Measurements from ENCODE around the gene PAM16.

PAM16 gene

GRCh38 chr16:4321286-4322120 lies 29.6 kb downstream of the PAM16 start:
- DNase-seq (ENCODE audit: low read depth in 2 of 3, low spot score in 2 of 3) = no peak

- DNase-seq (ENCODE audit: low read depth in 2 of 3, low spot score in 2 of 3) = no peak
Measured at GRCh38 chr16:4320571-4321137, 30.5 kb downstream of the PAM16 start.

- peak in 2 of 3 experiments; percentile 51 to 55 for DNase-seq (ENCODE audit: low read depth in 2 of 3, low spot score in 2 of 3)
Measured at GRCh38 chr16:4319454-4320421, 31.4 kb downstream of the PAM16 start.

- DNase-seq (ENCODE audit: low read depth in 2 of 3, low spot score in 2 of 3) = no peak
Measured at GRCh38 chr16:4318967-4319366, 32.2 kb downstream of the PAM16 start.

- no peak for DNase-seq (ENCODE audit: low read depth in 2 of 3, low spot score in 2 of 3)
Measured at GRCh38 chr16:4318451-4318910, 32.6 kb downstream of the PAM16 start.

GRCh38 chr16:4317532-4318450 lies 33.3 kb downstream of the PAM16 start:
- DNase-seq (ENCODE audit: low read depth in 2 of 3, low spot score in 2 of 3) = no peak

- no peak for DNase-seq (ENCODE audit: low read depth in 2 of 3, low spot score in 2 of 3)
Measured at GRCh38 chr16:4316864-4317531, 34.1 kb downstream of the PAM16 start.

GRCh38 chr16:4316108-4316863 lies 34.8 kb downstream of the PAM16 start:
- no peak for DNase-seq (ENCODE audit: low read depth in 2 of 3, low spot score in 2 of 3)

GRCh38 chr16:4315186-4316107 lies 35.7 kb downstream of the PAM16 start, which contains the start of gene GLIS2:
Gene GLIS2 (plus strand): TSS chr16:4316067. CDS start chr16:4332281, 16,214 bp downstream.
- no peak for DNase-seq (ENCODE audit: low read depth in 2 of 3, low spot score in 2 of 3)

- DNase-seq (ENCODE audit: low read depth in 2 of 3, low spot score in 2 of 3) = no peak
Measured at GRCh38 chr16:4314532-4315185, 36.5 kb downstream of the PAM16 start.

GRCh38 chr16:4313563-4314531 lies 37.3 kb downstream of the PAM16 start:
- DNase-seq (ENCODE audit: low read depth in 2 of 3, low spot score in 2 of 3) = no peak

GRCh38 chr16:4309833-4310266 lies 41.3 kb downstream of the PAM16 start:
- DNase-seq (ENCODE audit: low read depth in 2 of 3, low spot score in 2 of 3) = no peak

GRCh38 chr16:4309102-4309832 lies 41.9 kb downstream of the PAM16 start:
- no peak for DNase-seq (ENCODE audit: low read depth in 2 of 3, low spot score in 2 of 3)

GRCh38 chr16:4307215-4308037 lies 43.7 kb downstream of the PAM16 start:
- peak; percentile 76 to 91 (median 87) for DNase-seq (ENCODE audit: low read depth in 2 of 3, low spot score in 2 of 3)

Data from activated CD8-positive, alpha-beta memory T cell treated with anti-CD3 and anti-CD28 coated beads for 48 hours (primary cell).